Thymus (tissue), 11 donors: ENCODE measurements around the gene DUSP14. TPM values are rescaled to one million over a fixed set of nuclear protein-coding genes. Genes with fewer than 3 reads are reported as not detected.
A peak's percentile ranks its signal among the peaks of the same experiment; 100 is the strongest.

ENCODE experiments used
- DNase-seq, 9 donors: peaks; one replicate each; pipeline ENCODE4 v3.0.0-alpha.2; 2013; ENCODE audit warnings: low spot score in 9 of 9, low read depth in 6 of 9, missing footprints in 1 of 9
- H3K27ac ChIP-seq, 2 donors: one replicate each; pipeline ENCODE4 v1.5.1; 2013; ENCODE audit warnings: control low read depth in 1 of 2, low read depth in 1 of 2, low read length in 1 of 2, mild to moderate bottlenecking in 1 of 2, moderate library complexity in 1 of 2
- H3K27me3 ChIP-seq, 2 donors: one replicate each; pipeline ENCODE4 v1.5.1; 2013; ENCODE audit warnings: low read length in 1 of 2; ENCODE audit not compliant: control insufficient read depth in 2 of 2, insufficient read depth in 1 of 2
- H3K36me3 ChIP-seq, 2 donors: one replicate each; pipeline ENCODE4 v1.5.1; 2013; ENCODE audit warnings: low read length in 1 of 2, mild to moderate bottlenecking in 1 of 2, moderate library complexity in 1 of 2; ENCODE audit not compliant: control insufficient read depth in 2 of 2, insufficient read depth in 2 of 2
- H3K4me1 ChIP-seq, 2 donors: one replicate each; pipeline ENCODE4 v1.5.1; 2013; ENCODE audit warnings: low read length in 2 of 2; ENCODE audit not compliant: control insufficient read depth in 2 of 2, insufficient read depth in 2 of 2
- H3K4me3 ChIP-seq, 2 donors: one replicate each; pipeline ENCODE4 v1.5.1; 2013; ENCODE audit warnings: low read length in 2 of 2, control low read depth in 1 of 2, mild to moderate bottlenecking in 1 of 2
- H3K9me3 ChIP-seq, 2 donors: one replicate each; pipeline ENCODE4 v1.5.1; 2013; ENCODE audit warnings: low read length in 1 of 2, mild to moderate bottlenecking in 1 of 2; ENCODE audit not compliant: control insufficient read depth in 2 of 2, insufficient read depth in 1 of 2
- WGBS: extraction: QIAGEN DNeasy Blood & Tissue Kit; methylation state at CpG from one replicate; pipeline ENCODE4 v1.1.7; 2013; 5-methylcytosine and 5-hydroxymethylcytosine counted together
- polyA plus RNA-seq: library from polyadenylated mRNA; stranded (reverse); fragments of 200-250 nt; gene quantifications from one replicate; pipeline ENCODE4 v1.2.3, GENCODE V29; 2013
- total RNA-seq: library from RNA; stranded (reverse); fragments of 120-200 nt; gene quantifications from one replicate; pipeline ENCODE4 v1.2.4, GENCODE V29; 2013
- donor health status: healthy.

Gene DUSP14
- total and polyA plus RNA-seq, 2 donors, result 16.2 to 18.4 TPM

- no peaks in the 10 kb centered on the region for H3K9me3 ChIP-seq
- peaks cover 4 to 22% of the 10 kb centered on the region in 2 donors for H3K4me1 ChIP-seq
- H3K27me3 ChIP-seq, result peaks cover 8 to 19% of the 10 kb centered on the region in 2 donors
- peak overlapping the region; percentile 26 to 32 for H3K27ac ChIP-seq
- H3K36me3 ChIP-seq, result no peaks in the 10 kb centered on the region
- peak overlapping the region; percentile 60 to 78 for H3K4me3 ChIP-seq
- peak in 1 of 9 donors; percentile 20 for DNase-seq
- 53% methylated on average over 24 of the region's 24 CpGs for WGBS
Observed at GRCh38 chr17:37490638-37491614, 1.2 kb downstream of the DUSP14 start.

- Histone ChIP-seq H3K36me3 (no peaks in the 10 kb centered on the region), H3K27ac (no peak overlapping the region), H3K4me1 (peaks cover 4 to 22% of the 10 kb centered on the region in 2 donors), H3K4me3 (no peak overlapping the region), H3K27me3 (peaks cover 8 to 19% of the 10 kb centered on the region in 2 donors), H3K9me3 (no peaks in the 10 kb centered on the region)
- DNase-seq, result no peak
- 85% methylated on average over 4 of the region's 4 CpGs for WGBS
Observed at GRCh38 chr17:37492167-37492566, 2.5 kb downstream of the DUSP14 start.

- peaks cover 6 to 15% of the 10 kb centered on the region in 2 donors for H3K27me3 ChIP-seq
- DNase-seq, result no peak
- H3K36me3 ChIP-seq, result no peaks in the 10 kb centered on the region
- peaks cover 4 to 22% of the 10 kb centered on the region in 2 donors for H3K4me1 ChIP-seq
- WGBS, result 97% methylated on average over 2 of the region's 2 CpGs
- H3K4me3 ChIP-seq, result no peak overlapping the region
- H3K9me3 ChIP-seq, result no peaks in the 10 kb centered on the region
- H3K27ac ChIP-seq, result no peak overlapping the region
Observed at GRCh38 chr17:37493249-37494027, 3.7 kb downstream of the DUSP14 start.

- no peak overlapping the region for H3K4me3 ChIP-seq
- peaks cover 0 to 6% of the 10 kb centered on the region in 2 donors for H3K27me3 ChIP-seq
- H3K36me3 ChIP-seq, result no peaks in the 10 kb centered on the region
- no peak for DNase-seq
- no peak overlapping the region for H3K27ac ChIP-seq
- H3K4me1 ChIP-seq, result peaks cover 0 to 12% of the 10 kb centered on the region in 2 donors
- WGBS, result 95% methylated on average over 3 of the region's 3 CpGs
- no peaks in the 10 kb centered on the region for H3K9me3 ChIP-seq
Observed at GRCh38 chr17:37494401-37494831, 4.7 kb downstream of the DUSP14 start.

GRCh38 chr17:37494971-37495370 is 5.3 kb downstream of the DUSP14 start:
- H3K4me1 ChIP-seq, result peaks cover 0 to 12% of the 10 kb centered on the region in 2 donors
- 93% methylated on average over 8 of the region's 8 CpGs for WGBS

GRCh38 chr17:37500378-37500777 is 10.7 kb downstream of the DUSP14 start:
- no peak for DNase-seq
- no peaks in the 10 kb centered on the region for H3K9me3 ChIP-seq
- H3K27me3 ChIP-seq, result no peaks in the 10 kb centered on the region
- H3K36me3 ChIP-seq, result no peaks in the 10 kb centered on the region
- peaks cover 0 to 3% of the 10 kb centered on the region in 2 donors for H3K4me1 ChIP-seq
- no peak overlapping the region for H3K27ac ChIP-seq
- no peak overlapping the region for H3K4me3 ChIP-seq

More at GRCh38 chr17:37494971-37495370, 5.3 kb downstream of the DUSP14 start:
- Histone ChIP-seq H3K9me3 (no peaks in the 10 kb centered on the region), H3K4me3 (no peak overlapping the region), H3K27ac (no peak overlapping the region), H3K36me3 (no peaks in the 10 kb centered on the region), H3K27me3 (peaks cover 0 to 5% of the 10 kb centered on the region in 2 donors)
- DNase-seq, result no peak

- H3K4me1 ChIP-seq, result peaks cover 0 to 3% of the 10 kb centered on the region in 2 donors
- no peak overlapping the region for H3K27ac ChIP-seq
- no peaks in the 10 kb centered on the region for H3K9me3 ChIP-seq
- DNase-seq, result no peak
- no peak overlapping the region for H3K4me3 ChIP-seq
- no peaks in the 10 kb centered on the region for H3K27me3 ChIP-seq
- 96% methylated on average over 10 of the region's 10 CpGs for WGBS
- H3K36me3 ChIP-seq, result no peaks in the 10 kb centered on the region
Observed at GRCh38 chr17:37502009-37502936, 12.6 kb downstream of the DUSP14 start.

- H3K4me1 ChIP-seq, result peaks cover 0 to 3% of the 10 kb centered on the region in 2 donors
- no peaks in the 10 kb centered on the region for H3K36me3 ChIP-seq
- DNase-seq, result no peak
- H3K9me3 ChIP-seq, result no peaks in the 10 kb centered on the region
- no peaks in the 10 kb centered on the region for H3K27me3 ChIP-seq
- no peak overlapping the region for H3K4me3 ChIP-seq
- H3K27ac ChIP-seq, result no peak overlapping the region
- 95% methylated on average over 6 of the region's 6 CpGs for WGBS
Observed at GRCh38 chr17:37503148-37503547, 13.5 kb downstream of the DUSP14 start.
